ENCODE results near the gene ARID1B. TPM values are rescaled to one million over a fixed set of nuclear protein-coding genes. Genes with fewer than 3 reads are reported as not detected.

ARID1B gene
- total and polyA plus RNA-seq, 10 of the 15 experiments (the other 5 are each of a cell fraction or from before 2014, with no cell fraction given) = 24.7 to 133 (median 54.6) TPM

DNA sequence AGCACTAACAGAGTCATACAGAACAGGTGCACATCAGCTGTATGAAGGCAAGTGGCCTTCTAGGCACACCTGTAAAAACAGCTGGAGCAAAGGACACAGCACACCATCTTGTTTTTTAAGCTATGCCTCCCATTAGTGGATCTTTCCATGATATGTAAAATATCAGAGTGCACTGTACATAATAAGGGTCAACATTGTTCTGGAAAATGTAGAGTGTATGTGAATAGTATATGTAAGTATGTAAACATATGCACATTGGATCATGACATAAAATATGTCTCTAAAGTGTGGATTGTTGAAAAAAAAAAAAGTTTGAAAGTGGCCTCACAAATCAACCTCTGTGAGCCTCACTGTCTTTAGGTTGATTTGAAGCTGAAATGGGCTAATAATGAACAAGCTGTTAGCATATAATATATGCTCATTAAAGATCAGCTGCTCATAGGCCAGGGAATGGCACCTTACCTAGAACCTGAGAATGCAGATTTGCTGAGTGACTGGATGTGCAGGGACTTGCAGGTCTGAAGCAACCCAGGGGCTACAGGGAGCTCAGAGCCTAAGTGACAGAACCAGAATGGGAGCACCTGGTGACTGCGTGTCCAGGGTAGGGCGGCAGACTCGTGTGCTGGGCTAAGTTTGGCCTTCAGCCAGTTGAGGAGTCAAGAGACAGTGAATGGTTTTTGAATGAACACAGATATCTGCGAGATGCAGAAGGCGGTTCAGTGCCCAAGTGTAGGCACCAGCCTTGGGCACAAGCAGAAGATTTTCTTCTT, 347.5 kb downstream of the ARID1B start:
- H3K9ac ChIP-seq (ENCODE audit: control insufficient read depth, insufficient read depth, low read length) = no peak overlapping the region
- DNase-seq (ENCODE audit: low read depth, low spot score) = no peak
- 94% methylated on average over 5 of the region's 5 CpGs for WGBS (ENCODE audit: insufficient coverage, insufficient replicate concordance, low lambda C conversion rate, missing lambda C conversion rate)
- H3K36me3 ChIP-seq (ENCODE audit: control insufficient read depth in 2 of 2, insufficient read depth in 2 of 2, low read length in 1 of 2) = peaks cover 8 to 21% of the 10 kb centered on the region in 2 experiments; a peak in 3 of 4 replicates
- no peak overlapping the region for H3K4me3 ChIP-seq
- H4K20me1 ChIP-seq (ENCODE audit: control insufficient read depth, insufficient read depth) = no peaks in the 10 kb centered on the region
- no peaks in the 10 kb centered on the region; the same call in 1 of the 2 replicates for H3K79me2 ChIP-seq (ENCODE audit: control insufficient read depth, insufficient read depth, low read length)
- SMC1A ChIA-PET (ENCODE audit: uncharacterized antibody, unreplicated experiment) = interaction anchor here (1.3 kb wide), 1 partner anchor 79 kb away, joined by 5 read pairs; no protein-coding TSS in a partner anchor
- intact Hi-C loops (cut with micrococcal nuclease; ENCODE audit: unreplicated experiment) = no loop called here
- H2AFZ ChIP-seq (ENCODE audit: control insufficient read depth, low read depth, low read length) = no peak overlapping the region
- H3K27me3 ChIP-seq (replicated peaks in 1 of 2; ENCODE audit: control insufficient read depth in 2 of 2, insufficient read depth in 2 of 2, low read length in 1 of 2) = no peaks in the 10 kb centered on the region
- no peak overlapping the region for H3K4me2 ChIP-seq (ENCODE audit: control insufficient read depth, insufficient read depth)
- POLR2A ChIA-PET = interaction anchor here (1.4 kb wide), 1 partner anchor 9 kb away, joined by 3 read pairs; no protein-coding TSS in a partner anchor
- BruUV-seq (replicated peaks) = no TSS peak
- no peaks in the 10 kb centered on the region for H3K9me3 ChIP-seq (replicated peaks; ENCODE audit: control insufficient read depth, insufficient read depth, low read length)
- ATAC-seq = no peak
- CTCF ChIA-PET = interaction anchor here (0.6 to 1.7 kb wide), 4 partner anchors 11 to 1158 kb away, joined by 3 to 4 read pairs (median 4); no protein-coding TSS in a partner anchor
- RAD21 ChIA-PET (ENCODE audit: unreplicated experiment) = no interaction called here
- H3K27ac ChIP-seq (ENCODE audit: control insufficient read depth, insufficient read depth) = no peak overlapping the region
- in situ Hi-C loops (cut with MboI) = no loop called here
- TF ChIP-seq BHLHE40 (IDR thresholded peaks at IDR 0.05; ENCODE audit: borderline replicate concordance in 1 of 2, low read depth in 2 of 2, low read length in 1 of 2) = no peak
- TF ChIP-seq KDM1A (IDR thresholded peaks at IDR 0.05; ENCODE audit: borderline replicate concordance) = no peak
- no peak for TF ChIP-seq SMAD1 (IDR thresholded peaks at IDR 0.05; ENCODE audit: low read depth, partially characterized antibody)
- TF ChIP-seq ZZZ3 (IDR thresholded peaks at IDR 0.05; ENCODE audit: control insufficient read depth, insufficient read length, low read depth) = no peak
- no peak for TF ChIP-seq NFYA (IDR thresholded peaks at IDR 0.05; ENCODE audit: borderline replicate concordance, low read depth, low read length)
- TF ChIP-seq SPI1 (IDR thresholded peaks at IDR 0.05; ENCODE audit: borderline replicate concordance, insufficient read depth, low read depth, low read length) = no peak
- no peak for TF ChIP-seq PML (IDR thresholded peaks at IDR 0.05; ENCODE audit: low read length)
- no peak for TF ChIP-seq PAX5 (IDR thresholded peaks at IDR 0.05; ENCODE audit: borderline replicate concordance, low read depth, low read length)
- no peak for TF ChIP-seq RAD51 (IDR thresholded peaks at IDR 0.05)
- TF ChIP-seq, protein P1, sequence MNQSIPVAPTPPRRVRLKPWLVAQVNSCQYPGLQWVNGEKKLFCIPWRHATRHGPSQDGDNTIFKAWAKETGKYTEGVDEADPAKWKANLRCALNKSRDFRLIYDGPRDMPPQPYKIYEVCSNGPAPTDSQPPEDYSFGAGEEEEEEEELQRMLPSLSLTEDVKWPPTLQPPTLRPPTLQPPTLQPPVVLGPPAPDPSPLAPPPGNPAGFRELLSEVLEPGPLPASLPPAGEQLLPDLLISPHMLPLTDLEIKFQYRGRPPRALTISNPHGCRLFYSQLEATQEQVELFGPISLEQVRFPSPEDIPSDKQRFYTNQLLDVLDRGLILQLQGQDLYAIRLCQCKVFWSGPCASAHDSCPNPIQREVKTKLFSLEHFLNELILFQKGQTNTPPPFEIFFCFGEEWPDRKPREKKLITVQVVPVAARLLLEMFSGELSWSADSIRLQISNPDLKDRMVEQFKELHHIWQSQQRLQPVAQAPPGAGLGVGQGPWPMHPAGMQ (IDR thresholded peaks at IDR 0.05; ENCODE audit: borderline replicate concordance) = no peak
- no peak for TF ChIP-seq TARDBP (IDR thresholded peaks at IDR 0.05; ENCODE audit: borderline replicate concordance)
- TF ChIP-seq TCF7 (IDR thresholded peaks at IDR 0.05; ENCODE audit: borderline replicate concordance) = no peak
- TF ChIP-seq, protein P2, sequence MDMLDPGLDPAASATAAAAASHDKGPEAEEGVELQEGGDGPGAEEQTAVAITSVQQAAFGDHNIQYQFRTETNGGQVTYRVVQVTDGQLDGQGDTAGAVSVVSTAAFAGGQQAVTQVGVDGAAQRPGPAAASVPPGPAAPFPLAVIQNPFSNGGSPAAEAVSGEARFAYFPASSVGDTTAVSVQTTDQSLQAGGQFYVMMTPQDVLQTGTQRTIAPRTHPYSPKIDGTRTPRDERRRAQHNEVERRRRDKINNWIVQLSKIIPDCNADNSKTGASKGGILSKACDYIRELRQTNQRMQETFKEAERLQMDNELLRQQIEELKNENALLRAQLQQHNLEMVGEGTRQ (IDR thresholded peaks at IDR 0.05; ENCODE audit: borderline replicate concordance, low read depth, low read length) = no peak
- no peak for TF ChIP-seq NBN (IDR thresholded peaks at IDR 0.05)
- TF ChIP-seq RELA (IDR thresholded peaks at IDR 0.05; ENCODE audit: borderline replicate concordance, partially characterized antibody) = no peak
- no peak for TF ChIP-seq MTA2 (IDR thresholded peaks at IDR 0.05; ENCODE audit: low read depth)
- no peak for TF ChIP-seq NFYB (IDR thresholded peaks at IDR 0.05; ENCODE audit: insufficient read depth, low read depth, low read length)
- H3K4me1 ChIP-seq (ENCODE audit: control insufficient read depth, insufficient read depth, low read length) = no peaks in the 10 kb centered on the region
- FAIRE-seq = no peak

Data from GM12878 (cell line).